SIG-M5 treated with dmso at 0.1 percent for 504 hours (cell line): ENCODE measurements around the gene CCDC78.

Experiments used
- DNase-seq: peaks from one replicate; lab custom pipeline; 2025; ENCODE audit not compliant: unreplicated experiment; lab: John Stamatoyannopoulos, UW

Gene CCDC78

GRCh38 chr16:711548-712320, 14.5 kb downstream of the CCDC78 start:
- DNase-seq: peak; percentile 39

- DNase-seq: no peak
Observed at GRCh38 chr16:711084-711483, 15.2 kb downstream of the CCDC78 start.

DNA sequence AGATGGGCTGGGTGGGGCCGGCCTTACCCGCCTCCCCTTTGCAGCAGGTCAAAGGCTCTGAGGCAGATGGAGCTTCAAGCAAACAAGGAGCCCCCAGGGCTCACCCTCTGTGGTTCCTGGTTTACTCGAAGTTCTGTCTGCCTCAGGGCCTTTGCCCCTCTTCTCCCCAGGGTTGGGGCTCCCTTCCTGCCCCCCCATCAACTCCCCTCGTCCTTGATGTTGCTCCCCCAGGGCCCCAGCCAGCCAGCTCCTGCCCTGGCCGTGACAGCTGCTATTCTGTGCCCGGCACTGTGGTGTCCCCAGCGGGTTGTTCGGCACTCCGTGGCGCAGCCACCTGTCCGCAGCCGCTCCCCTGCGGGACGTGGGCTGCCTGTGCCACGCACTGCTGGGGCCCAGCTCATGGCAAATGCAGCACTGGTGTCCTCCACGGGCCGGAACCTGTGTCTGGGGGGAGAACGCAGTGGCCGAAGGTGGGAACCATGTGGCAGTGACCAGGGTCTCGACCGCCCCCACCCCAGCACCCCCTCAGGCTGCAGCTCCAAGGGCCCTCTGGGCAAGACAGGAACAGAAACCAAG, 15.7 kb downstream of the CCDC78 start:
- no peak for DNase-seq

GRCh38 chr16:709566-710499, 16.4 kb downstream of the CCDC78 start:
- peak; percentile 17 for DNase-seq

DNA sequence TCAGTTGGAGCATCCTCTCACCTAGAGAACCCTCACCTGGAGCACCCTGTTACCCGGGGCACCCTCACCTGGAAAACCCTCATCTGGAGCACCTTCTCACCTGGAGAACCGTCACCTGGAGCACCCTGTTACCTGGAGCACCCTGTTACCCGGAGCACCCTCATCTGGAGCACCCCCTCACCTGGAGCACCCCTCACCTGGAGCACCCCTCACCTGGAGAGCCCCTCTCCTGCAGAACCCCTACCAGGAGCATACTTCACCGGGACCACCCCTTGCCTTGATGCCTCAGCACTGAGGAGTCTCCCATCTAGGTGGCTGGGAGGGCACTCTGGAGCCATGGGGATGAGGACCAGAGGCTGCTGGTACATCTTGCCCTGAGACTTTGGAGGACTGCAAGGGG, 17.3 kb downstream of the CCDC78 start:
- DNase-seq: no peak

DNA sequence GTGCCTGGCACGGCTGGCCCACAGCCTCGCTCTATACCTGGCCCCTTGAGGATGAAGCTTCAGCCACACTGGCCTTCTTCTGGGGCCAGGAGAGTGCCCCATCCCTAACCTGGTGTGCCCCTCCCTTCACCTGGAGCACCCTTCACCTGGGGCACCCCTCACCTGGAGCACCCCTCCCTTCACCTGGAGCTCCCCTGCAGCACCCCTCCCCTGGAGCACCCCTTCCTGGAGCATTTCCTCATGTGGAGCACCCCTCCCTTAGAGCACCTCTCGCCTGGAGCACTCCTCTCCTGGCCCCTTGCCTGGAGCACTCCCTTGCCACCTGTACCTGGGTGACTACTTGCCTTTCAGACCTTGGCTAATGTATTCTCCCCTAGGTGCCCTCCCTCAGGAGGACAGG, 18.2 kb downstream of the CCDC78 start:
- DNase-seq: no peak

- no peak for DNase-seq
Observed at GRCh38 chr16:707062-707538, 19.1 kb downstream of the CCDC78 start.

GRCh38 chr16:706189-707061, 19.8 kb downstream of the CCDC78 start:
- peak; percentile 14 for DNase-seq

DNA sequence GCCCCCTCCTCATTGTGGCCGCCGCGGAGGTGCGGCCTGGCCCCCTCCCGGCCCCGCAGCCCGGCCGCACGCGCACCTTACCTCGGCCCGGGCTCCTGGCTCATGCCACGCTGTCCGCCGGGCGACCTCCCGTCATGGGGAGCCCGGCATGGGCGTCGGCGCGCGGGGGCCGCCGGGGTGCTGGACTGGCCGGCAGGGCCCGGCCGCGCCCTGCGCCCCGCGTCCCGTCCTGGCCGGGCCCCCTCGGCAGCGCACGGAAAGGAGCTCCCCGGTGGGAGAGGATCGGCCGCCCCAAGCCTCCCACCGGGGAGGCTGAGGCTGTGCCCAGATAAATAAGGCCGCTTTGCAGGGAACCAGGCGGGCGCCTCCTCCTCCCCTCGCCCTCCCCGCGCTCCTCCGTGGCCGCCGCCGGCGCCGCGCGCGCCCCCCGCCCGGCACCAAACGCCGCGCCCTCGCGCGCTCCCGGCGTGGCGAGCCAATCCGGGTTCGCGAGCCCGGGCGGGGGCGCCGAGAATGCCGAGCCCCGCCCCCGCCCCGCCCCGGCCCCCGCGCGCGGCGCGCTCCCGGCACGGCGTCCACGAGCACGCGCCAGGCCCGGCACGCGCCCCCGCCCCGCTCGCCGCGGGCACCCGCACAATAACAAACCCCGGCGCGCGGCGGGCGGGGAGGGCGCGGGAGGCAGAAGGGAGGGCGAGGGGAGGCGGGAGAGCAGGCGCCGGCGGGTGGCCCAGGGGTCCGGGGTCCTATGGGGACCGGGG, 20.6 kb downstream of the CCDC78 start, which contains the start of gene FBXL16:
Gene FBXL16, minus strand, starts transcription at position 371 of the 758 bp plus-strand sequence. CDS start 8,396 bp downstream, outside the sequence.
- no peak for DNase-seq

- no peak for DNase-seq
Observed at GRCh38 chr16:704552-705380, 21.5 kb downstream of the CCDC78 start.

DNA sequence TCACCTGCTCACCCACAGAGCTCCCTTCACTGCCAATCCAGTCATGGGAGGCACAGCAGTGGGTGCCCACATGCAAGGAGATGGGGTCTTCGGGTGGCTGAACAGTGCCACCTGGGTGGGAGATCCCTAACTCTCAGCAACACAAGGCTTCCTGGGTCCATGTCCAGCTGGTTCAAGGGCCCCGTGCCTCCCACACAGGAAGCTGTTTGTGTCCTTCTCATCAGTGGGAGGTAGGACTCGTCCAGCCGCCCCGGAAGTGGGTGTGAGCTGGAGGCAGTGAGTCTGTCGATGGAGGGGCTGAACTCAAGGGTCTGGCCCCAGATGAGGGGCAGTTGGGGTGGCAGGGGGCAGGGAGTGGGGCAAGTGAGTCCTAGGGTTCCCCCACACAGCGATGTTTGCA, 22.2 kb downstream of the CCDC78 start:
- DNase-seq: no peak

GRCh38 chr16:703406-703805, 22.8 kb downstream of the CCDC78 start:
- no peak for DNase-seq

GRCh38 chr16:702341-702740, 23.9 kb downstream of the CCDC78 start:
- no peak for DNase-seq

GRCh38 chr16:700684-701584, 25.3 kb downstream of the CCDC78 start:
- no peak for DNase-seq

GRCh38 chr16:698911-699671, 27.2 kb downstream of the CCDC78 start:
- no peak for DNase-seq

DNA sequence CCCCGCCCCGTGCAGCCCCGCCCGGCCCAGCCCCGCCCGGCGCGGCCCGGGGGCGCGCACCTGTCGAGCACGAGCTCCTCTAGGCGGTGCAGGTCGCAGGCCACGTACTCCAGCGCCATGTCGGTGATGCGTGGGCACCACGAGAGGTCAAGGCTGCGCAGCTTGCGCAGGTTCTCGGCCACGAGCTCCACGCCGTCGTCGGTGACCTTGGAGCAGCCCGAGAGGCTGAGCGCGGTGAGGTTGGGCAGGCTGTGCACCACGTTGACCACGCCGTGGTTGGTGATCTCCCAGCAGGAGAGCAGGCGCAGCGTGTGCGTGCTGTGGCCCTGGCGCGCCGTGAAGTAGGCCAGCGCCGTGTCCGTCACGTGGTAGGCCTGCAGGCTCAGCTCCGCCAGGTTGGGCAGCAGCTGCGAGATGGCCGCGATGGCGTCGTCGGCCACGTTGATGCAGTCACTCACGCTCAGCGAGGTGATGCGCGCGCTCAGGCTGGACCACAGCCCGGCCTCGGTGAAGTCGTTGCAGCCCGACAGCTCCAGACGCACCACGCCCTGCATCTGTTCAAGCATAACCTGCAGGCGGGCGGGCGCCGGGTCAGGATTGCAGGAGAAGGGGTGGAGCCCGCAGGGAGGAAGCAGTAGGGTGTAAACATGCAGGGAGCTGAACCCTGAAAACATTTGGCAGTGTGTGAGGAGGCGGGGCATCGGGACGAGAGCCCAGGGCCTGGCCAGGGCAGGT, 30.7 kb downstream of the CCDC78 start:
- DNase-seq: peak; percentile 55
